Right forelimb (tissue), 1 donor: Measurements from ENCODE around the gene ZC3H7B.
"Not testable (repeated sequence)": the region's sequence is repeated elsewhere in the genome, so short reads cannot be mapped to it uniquely, and the experiment has no call there.

Experiments used
- DNase-seq: peaks from one replicate; pipeline ENCODE4 v3.0.0-alpha.2; 2018

ZC3H7B gene

GRCh38 chr22:41387341-41387740 is 86.0 kb downstream of the ZC3H7B start:
- DNase-seq, result no peak

- DNase-seq, result no peak
Measured at GRCh38 chr22:41394012-41394356, 92.7 kb downstream of the ZC3H7B start.

DNA sequence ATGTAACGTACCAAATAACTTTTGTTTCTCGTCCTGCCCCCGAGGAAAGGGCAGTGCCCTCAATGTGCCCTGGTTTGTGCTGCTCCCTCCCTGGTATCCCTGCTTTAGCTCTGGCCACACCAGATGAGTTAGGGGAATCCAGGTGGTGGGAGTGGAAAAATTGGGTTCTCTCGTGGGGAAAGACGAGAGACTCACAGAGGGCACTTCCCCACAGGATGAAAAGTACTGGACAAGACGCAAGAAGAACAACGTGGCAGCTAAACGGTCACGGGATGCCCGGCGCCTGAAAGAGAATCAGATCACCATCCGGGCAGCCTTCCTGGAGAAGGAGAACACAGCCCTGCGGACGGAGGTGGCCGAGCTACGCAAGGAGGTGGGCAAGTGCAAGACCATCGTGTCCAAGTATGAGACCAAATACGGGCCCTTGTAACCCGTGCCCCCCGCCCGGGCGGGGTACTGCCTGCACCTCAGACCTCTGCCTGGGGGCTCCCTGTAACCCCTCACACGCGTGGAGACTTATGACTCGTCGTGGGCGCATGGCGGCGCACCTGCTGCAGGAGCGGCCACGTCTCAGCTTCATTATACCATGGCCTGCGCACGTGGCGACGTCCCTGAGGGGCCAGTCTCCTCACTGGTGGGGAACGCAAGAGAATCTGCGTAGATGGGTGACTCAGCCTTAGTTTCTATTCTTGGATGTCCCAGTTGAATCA is 94.4 kb downstream of the ZC3H7B start:
- DNase-seq, result no peak

GRCh38 chr22:41397143-41397811 is 96.0 kb downstream of the ZC3H7B start:
- DNase-seq, result no peak

GRCh38 chr22:41398921-41399320 is 97.6 kb downstream of the ZC3H7B start:
- DNase-seq, result no peak

- DNase-seq, result peak; percentile 59
Measured at GRCh38 chr22:41401781-41402648, 100.7 kb downstream of the ZC3H7B start.

DNA sequence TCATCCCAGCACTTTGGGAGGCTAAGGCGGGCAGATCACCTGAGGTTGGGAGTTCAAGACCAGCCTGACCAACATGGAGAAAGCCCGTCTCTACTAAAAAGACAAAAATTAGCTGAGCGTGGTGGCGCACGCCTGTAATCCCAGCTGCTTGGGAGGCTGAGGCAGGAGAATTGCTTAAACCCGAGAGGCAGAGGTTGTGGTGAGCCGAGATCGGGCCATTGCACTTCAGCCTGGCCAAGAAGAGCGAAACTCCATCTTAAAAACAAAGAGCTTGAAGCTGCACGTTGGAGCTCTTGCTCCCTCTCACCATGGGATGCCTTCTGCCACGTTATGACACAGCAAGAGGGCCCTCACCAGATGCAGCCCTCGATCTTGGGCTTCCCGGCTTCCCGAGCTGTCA is 101.5 kb downstream of the ZC3H7B start:
- DNase-seq, result not testable (repeated sequence)

DNA sequence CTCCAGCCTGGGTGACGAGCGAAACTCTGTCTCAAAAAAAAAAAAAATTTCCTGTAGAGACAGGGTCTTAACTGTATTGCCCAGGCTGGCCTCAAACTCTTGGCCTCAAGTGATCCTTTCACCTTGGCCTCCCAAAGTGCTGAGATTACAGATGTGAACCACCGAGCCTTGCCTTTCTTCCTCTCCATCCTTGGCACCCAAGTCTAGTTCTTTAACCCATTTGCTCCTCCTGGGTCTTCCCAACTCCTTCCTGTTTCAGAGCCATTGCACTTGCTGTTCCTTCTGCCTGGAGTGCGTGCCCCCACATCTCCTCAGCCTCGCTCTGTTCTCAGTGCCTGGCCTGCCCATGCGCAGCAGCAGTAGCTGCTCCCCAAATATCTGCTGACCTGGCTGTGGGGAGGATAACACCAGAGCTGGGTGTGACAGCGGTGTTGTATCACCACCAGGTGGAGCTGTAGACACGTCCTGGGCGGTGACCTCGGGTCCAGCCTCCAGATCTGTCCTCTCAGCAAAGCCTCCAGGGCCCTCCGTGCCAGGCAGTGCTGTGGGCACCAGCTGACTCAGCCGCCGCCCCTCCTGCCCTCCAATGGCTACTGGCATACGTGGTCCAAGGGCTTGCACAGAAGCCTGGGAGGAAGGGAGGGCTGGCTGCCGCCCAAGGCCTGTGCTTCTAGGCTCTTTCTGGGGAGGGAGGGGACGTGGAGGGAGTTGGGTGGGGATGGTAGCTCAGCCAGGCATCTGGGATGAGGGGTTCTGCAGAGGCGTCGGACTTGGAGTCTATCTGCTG is 102.4 kb downstream of the ZC3H7B start:
- peak; percentile 88 for DNase-seq

GRCh38 chr22:41405588-41405987 is 104.3 kb downstream of the ZC3H7B start:
- DNase-seq, result no peak

DNA sequence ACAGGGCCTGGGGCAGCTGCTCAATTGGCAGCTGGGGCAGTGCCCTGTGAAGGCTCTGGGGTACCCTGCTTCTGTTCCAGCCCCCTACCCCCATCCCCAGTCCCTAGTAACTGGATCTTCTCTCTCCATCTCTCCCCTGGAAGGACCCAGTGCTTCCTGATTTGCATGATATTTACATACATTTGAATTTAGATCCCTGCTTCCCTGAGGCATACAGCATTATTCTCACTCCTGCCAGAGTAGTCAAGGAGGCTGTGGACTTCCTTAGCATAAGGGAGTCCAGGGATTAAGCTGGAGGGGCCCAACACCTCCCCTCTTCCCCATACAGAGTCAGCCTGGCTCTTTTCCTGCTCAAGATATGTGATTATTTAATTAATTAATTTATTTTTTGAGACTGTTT is 105.1 kb downstream of the ZC3H7B start:
- DNase-seq, result no peak

DNA sequence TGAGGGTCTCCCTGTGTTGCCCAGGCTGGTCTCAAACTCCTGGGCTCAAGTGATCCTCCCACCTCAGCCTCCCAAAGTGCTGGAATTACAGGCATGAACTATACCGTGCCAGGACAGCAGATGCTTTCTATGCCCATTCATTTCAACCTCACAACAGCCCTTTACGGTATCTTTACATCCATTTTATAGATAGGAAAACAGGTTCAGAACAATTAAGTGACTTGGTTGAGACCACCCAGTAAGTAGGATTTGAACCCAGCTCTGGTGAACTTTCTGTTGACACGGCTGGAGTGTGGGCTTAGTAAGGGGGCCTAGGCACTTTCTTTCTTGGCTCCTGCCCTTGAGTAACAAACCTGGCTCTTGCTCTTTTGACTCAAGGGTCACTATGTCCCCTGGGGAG is 106.1 kb downstream of the ZC3H7B start:
- no peak for DNase-seq

- no peak for DNase-seq
Measured at GRCh38 chr22:41408665-41409064, 107.3 kb downstream of the ZC3H7B start.
